Ectodermal cell (in vitro differentiated cells): ENCODE data around the gene GLO1.

ENCODE experiments used
- H3K27ac ChIP-seq: 2 replicates; pipeline ENCODE4 v1.7.0; 2013; ENCODE audit warnings: mild to moderate bottlenecking, low read depth, low read length; ENCODE audit not compliant: insufficient read depth, poor library complexity, severe bottlenecking
- H3K27me3 ChIP-seq: 2 replicates; pipeline ENCODE4 v1.7.0; 2013; ENCODE audit warnings: mild to moderate bottlenecking, low read length; ENCODE audit not compliant: insufficient read depth, control insufficient read depth, poor library complexity, severe bottlenecking
- H3K36me3 ChIP-seq: one replicate; pipeline ENCODE4 v1.7.0; 2013; ENCODE audit warnings: low read length; ENCODE audit not compliant: control insufficient read depth, insufficient read depth
- H3K4me1 ChIP-seq: one replicate; pipeline ENCODE4 v1.7.0; 2013; ENCODE audit warnings: low read length; ENCODE audit not compliant: control insufficient read depth, insufficient read depth
- H3K4me3 ChIP-seq: 2 replicates; pipeline ENCODE4 v1.7.0; 2013; ENCODE audit warnings: low read depth, low read length, control low read depth; ENCODE audit not compliant: insufficient read depth
- H3K9me3 ChIP-seq: 2 replicates; pipeline ENCODE4 v1.7.0; 2013; ENCODE audit warnings: mild to moderate bottlenecking, low read length, moderate library complexity; ENCODE audit not compliant: control insufficient read depth
- WGBS, 2 experiments: methylation state at CpG; one replicate each; pipeline ENCODE4 v1.1.7; 2013; ENCODE audit warnings: missing lambda C conversion rate in 2 of 2; 5-methylcytosine and 5-hydroxymethylcytosine counted together

GLO1 gene

GRCh38 chr6:38687549-38687948, 15.4 kb downstream of the GLO1 start:
- Histone ChIP-seq H3K27ac (no peak overlapping the region), H3K27me3 (no peaks in the 10 kb centered on the region), H3K4me1 (no peaks in the 10 kb centered on the region), H3K4me3 (no peak overlapping the region), H3K9me3 (no peaks in the 10 kb centered on the region), H3K36me3 (peaks cover 8% of the 10 kb centered on the region)
- WGBS, 2 experiments = 100% methylated on average over 1 of the region's 1 CpG

GRCh38 chr6:38687043-38687353, 15.9 kb downstream of the GLO1 start:
- Histone ChIP-seq H3K27me3 (no peaks in the 10 kb centered on the region), H3K27ac (no peak overlapping the region), H3K36me3 (peaks cover 11% of the 10 kb centered on the region), H3K4me1 (no peaks in the 10 kb centered on the region), H3K9me3 (no peaks in the 10 kb centered on the region), H3K4me3 (no peak overlapping the region)
- WGBS, 2 experiments = 93 to 95% methylated on average over 2 of the region's 2 CpGs

- 92 to 99% methylated on average over 3 to 4 of the region's 4 CpGs for WGBS, 2 experiments
Observed at GRCh38 chr6:38686270-38687042, 16.5 kb downstream of the GLO1 start.

GRCh38 chr6:38684904-38685303, 18.0 kb downstream of the GLO1 start:
- Histone ChIP-seq H3K9me3 (no peaks in the 10 kb centered on the region), H3K27me3 (no peaks in the 10 kb centered on the region), H3K36me3 (peaks cover 17% of the 10 kb centered on the region), H3K4me3 (no peak overlapping the region), H3K27ac (no peak overlapping the region), H3K4me1 (no peaks in the 10 kb centered on the region)
- 93 to 98% methylated on average over 3 of the region's 3 CpGs for WGBS, 2 experiments

More at GRCh38 chr6:38686270-38687042, 16.5 kb downstream of the GLO1 start:
- Histone ChIP-seq H3K27ac (no peak overlapping the region), H3K4me3 (no peak overlapping the region), H3K4me1 (no peaks in the 10 kb centered on the region), H3K9me3 (no peaks in the 10 kb centered on the region), H3K27me3 (no peaks in the 10 kb centered on the region), H3K36me3 (peaks cover 17% of the 10 kb centered on the region)

- Histone ChIP-seq H3K4me1 (no peaks in the 10 kb centered on the region), H3K4me3 (no peak overlapping the region), H3K27ac (no peak overlapping the region), H3K9me3 (no peaks in the 10 kb centered on the region), H3K27me3 (no peaks in the 10 kb centered on the region), H3K36me3 (peaks cover 17% of the 10 kb centered on the region)
- 100% methylated on average over 1 of the region's 1 CpG; no CpG with 5 or more reads in 1 of the 2 experiments for WGBS, 2 experiments
Observed at GRCh38 chr6:38684237-38684636, 18.7 kb downstream of the GLO1 start.

- H3K27me3 ChIP-seq = no peaks in the 10 kb centered on the region
- H3K27ac ChIP-seq = no peak overlapping the region
- no peaks in the 10 kb centered on the region for H3K9me3 ChIP-seq
- WGBS, 2 experiments = 80 to 94% methylated on average over 2 of the region's 2 CpGs
- peaks cover 20% of the 10 kb centered on the region for H3K36me3 ChIP-seq
- H3K4me1 ChIP-seq = no peaks in the 10 kb centered on the region
- H3K4me3 ChIP-seq = no peak overlapping the region
Observed at GRCh38 chr6:38681850-38682249, 21.1 kb downstream of the GLO1 start.

- WGBS, 2 experiments = 71% methylated on average over 1 of the region's 1 CpG; no CpG with 5 or more reads in 1 of the 2 experiments
- H3K36me3 ChIP-seq = peaks cover 30% of the 10 kb centered on the region
Observed at GRCh38 chr6:38679668-38680067, 23.3 kb downstream of the GLO1 start.

GRCh38 chr6:38678178-38678760, 24.7 kb downstream of the GLO1 start:
- H3K36me3 ChIP-seq = peaks cover 30% of the 10 kb centered on the region
- 92% methylated on average over 7 of the region's 7 CpGs for WGBS, 2 experiments
- no peaks in the 10 kb centered on the region for H3K9me3 ChIP-seq
- no peaks in the 10 kb centered on the region for H3K4me1 ChIP-seq
- H3K27ac ChIP-seq = no peak overlapping the region
- no peaks in the 10 kb centered on the region for H3K27me3 ChIP-seq
- no peak overlapping the region for H3K4me3 ChIP-seq

More at GRCh38 chr6:38679668-38680067, 23.3 kb downstream of the GLO1 start:
- no peak overlapping the region for H3K4me3 ChIP-seq
- no peaks in the 10 kb centered on the region for H3K4me1 ChIP-seq
- H3K27me3 ChIP-seq = no peaks in the 10 kb centered on the region
- H3K9me3 ChIP-seq = no peaks in the 10 kb centered on the region
- H3K27ac ChIP-seq = no peak overlapping the region

GRCh38 chr6:38676974-38677544, 25.9 kb downstream of the GLO1 start:
- Histone ChIP-seq H3K36me3 (peaks cover 27% of the 10 kb centered on the region), H3K4me1 (no peaks in the 10 kb centered on the region), H3K4me3 (no peak overlapping the region), H3K9me3 (no peaks in the 10 kb centered on the region), H3K27me3 (no peaks in the 10 kb centered on the region), H3K27ac (no peak overlapping the region)
- WGBS, 2 experiments = 94 to 100% methylated on average over 1 of the region's 1 CpG

GRCh38 chr6:38676236-38676973, 26.5 kb downstream of the GLO1 start:
- 100% methylated on average over 1 of the region's 2 CpGs for WGBS, 2 experiments
- Histone ChIP-seq H3K27me3 (no peaks in the 10 kb centered on the region), H3K36me3 (peaks cover 21% of the 10 kb centered on the region), H3K9me3 (no peaks in the 10 kb centered on the region), H3K4me1 (no peaks in the 10 kb centered on the region), H3K4me3 (no peak overlapping the region), H3K27ac (no peak overlapping the region)
